Measurements from ENCODE around the gene TBPL1. TPM values are rescaled to one million over a fixed set of nuclear protein-coding genes. Genes with fewer than 3 reads are reported as not detected.

TBPL1 gene
- total and polyA plus RNA-seq, 2 of the 13 experiments (the other 11 are each of a cell fraction or from before 2014, with no cell fraction given) = 25.3 to 39.3 TPM

DNA sequence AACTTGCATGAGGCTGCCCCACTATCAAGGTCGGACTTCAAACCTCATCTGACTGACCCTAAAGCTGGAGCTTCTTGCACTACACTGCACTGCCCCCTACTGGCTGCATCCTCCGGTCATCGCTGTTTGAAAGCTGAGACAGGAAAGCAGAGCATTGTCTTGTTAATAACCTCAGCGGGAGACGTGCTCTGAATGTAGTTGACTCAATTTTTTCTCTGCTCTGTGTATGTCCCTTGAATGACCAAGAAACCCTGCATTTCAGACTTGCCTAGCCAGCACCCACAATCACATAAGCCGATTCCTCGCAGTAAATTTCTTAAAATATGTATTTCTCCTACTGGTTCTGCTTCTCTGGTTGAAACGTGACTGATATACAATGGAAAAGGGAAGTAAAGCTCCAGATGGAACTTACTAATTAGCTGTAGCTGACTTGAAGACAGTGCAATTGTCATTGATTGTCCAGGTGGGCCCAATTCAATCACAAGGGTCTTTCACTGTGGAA, 36.3 kb upstream of the TBPL1 start (continued):
- TF ChIP-seq SOX6 (IDR thresholded peaks at IDR 0.05) = no peak
- peak; percentile 24; the same call in 1 of the 2 replicates for TF ChIP-seq SOX6 (CRISPR knock-in tag; IDR thresholded peaks at IDR 0.05)
- peak; percentile 22; the same call in 1 of the 2 replicates for TF ChIP-seq ZNF501 (CRISPR knock-in tag; IDR thresholded peaks at IDR 0.05)
- peak; percentile 76 for TF ChIP-seq XRCC5 (optimal IDR thresholded peaks at IDR 0.05; ENCODE audit: low read length)
- no peak for TF ChIP-seq IKZF1 (IDR thresholded peaks at IDR 0.05)
- TF ChIP-seq, protein P1, sequence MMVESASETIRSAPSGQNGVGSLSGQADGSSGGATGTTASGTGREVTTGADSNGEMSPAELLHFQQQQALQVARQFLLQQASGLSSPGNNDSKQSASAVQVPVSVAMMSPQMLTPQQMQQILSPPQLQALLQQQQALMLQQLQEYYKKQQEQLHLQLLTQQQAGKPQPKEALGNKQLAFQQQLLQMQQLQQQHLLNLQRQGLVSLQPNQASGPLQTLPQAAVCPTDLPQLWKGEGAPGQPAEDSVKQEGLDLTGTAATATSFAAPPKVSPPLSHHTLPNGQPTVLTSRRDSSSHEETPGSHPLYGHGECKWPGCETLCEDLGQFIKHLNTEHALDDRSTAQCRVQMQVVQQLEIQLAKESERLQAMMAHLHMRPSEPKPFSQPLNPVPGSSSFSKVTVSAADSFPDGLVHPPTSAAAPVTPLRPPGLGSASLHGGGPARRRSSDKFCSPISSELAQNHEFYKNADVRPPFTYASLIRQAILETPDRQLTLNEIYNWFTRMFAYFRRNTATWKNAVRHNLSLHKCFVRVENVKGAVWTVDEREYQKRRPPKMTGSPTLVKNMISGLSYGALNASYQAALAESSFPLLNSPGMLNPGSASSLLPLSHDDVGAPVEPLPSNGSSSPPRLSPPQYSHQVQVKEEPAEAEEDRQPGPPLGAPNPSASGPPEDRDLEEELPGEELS (CRISPR knock-in tag; IDR thresholded peaks at IDR 0.05) = no peak
- TF ChIP-seq, protein P2, sequence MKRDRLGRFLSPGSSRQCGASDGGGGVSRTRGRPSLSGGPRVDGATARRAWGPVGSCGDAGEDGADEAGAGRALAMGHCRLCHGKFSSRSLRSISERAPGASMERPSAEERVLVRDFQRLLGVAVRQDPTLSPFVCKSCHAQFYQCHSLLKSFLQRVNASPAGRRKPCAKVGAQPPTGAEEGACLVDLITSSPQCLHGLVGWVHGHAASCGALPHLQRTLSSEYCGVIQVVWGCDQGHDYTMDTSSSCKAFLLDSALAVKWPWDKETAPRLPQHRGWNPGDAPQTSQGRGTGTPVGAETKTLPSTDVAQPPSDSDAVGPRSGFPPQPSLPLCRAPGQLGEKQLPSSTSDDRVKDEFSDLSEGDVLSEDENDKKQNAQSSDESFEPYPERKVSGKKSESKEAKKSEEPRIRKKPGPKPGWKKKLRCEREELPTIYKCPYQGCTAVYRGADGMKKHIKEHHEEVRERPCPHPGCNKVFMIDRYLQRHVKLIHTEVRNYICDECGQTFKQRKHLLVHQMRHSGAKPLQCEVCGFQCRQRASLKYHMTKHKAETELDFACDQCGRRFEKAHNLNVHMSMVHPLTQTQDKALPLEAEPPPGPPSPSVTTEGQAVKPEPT (CRISPR knock-in tag; IDR thresholded peaks at IDR 0.05; ENCODE audit: low read depth) = no peak
- TF ChIP-seq, protein P3, sequence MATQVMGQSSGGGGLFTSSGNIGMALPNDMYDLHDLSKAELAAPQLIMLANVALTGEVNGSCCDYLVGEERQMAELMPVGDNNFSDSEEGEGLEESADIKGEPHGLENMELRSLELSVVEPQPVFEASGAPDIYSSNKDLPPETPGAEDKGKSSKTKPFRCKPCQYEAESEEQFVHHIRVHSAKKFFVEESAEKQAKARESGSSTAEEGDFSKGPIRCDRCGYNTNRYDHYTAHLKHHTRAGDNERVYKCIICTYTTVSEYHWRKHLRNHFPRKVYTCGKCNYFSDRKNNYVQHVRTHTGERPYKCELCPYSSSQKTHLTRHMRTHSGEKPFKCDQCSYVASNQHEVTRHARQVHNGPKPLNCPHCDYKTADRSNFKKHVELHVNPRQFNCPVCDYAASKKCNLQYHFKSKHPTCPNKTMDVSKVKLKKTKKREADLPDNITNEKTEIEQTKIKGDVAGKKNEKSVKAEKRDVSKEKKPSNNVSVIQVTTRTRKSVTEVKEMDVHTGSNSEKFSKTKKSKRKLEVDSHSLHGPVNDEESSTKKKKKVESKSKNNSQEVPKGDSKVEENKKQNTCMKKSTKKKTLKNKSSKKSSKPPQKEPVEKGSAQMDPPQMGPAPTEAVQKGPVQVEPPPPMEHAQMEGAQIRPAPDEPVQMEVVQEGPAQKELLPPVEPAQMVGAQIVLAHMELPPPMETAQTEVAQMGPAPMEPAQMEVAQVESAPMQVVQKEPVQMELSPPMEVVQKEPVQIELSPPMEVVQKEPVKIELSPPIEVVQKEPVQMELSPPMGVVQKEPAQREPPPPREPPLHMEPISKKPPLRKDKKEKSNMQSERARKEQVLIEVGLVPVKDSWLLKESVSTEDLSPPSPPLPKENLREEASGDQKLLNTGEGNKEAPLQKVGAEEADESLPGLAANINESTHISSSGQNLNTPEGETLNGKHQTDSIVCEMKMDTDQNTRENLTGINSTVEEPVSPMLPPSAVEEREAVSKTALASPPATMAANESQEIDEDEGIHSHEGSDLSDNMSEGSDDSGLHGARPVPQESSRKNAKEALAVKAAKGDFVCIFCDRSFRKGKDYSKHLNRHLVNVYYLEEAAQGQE (IDR thresholded peaks at IDR 0.05; ENCODE audit: borderline replicate concordance in 1 of 2, low read depth in 1 of 2, low read length in 2 of 2) = no peak
- TF ChIP-seq MTF2 (CRISPR knock-in tag; IDR thresholded peaks at IDR 0.05; ENCODE audit: borderline replicate concordance) = 0 out of 2 replicates have a peak, but pooled peaks have one; percentile 80
- TF ChIP-seq MBNL3 (CRISPR knock-in tag; conservative IDR thresholded peaks at IDR 0.05) = no peak
- TF ChIP-seq, protein P4, sequence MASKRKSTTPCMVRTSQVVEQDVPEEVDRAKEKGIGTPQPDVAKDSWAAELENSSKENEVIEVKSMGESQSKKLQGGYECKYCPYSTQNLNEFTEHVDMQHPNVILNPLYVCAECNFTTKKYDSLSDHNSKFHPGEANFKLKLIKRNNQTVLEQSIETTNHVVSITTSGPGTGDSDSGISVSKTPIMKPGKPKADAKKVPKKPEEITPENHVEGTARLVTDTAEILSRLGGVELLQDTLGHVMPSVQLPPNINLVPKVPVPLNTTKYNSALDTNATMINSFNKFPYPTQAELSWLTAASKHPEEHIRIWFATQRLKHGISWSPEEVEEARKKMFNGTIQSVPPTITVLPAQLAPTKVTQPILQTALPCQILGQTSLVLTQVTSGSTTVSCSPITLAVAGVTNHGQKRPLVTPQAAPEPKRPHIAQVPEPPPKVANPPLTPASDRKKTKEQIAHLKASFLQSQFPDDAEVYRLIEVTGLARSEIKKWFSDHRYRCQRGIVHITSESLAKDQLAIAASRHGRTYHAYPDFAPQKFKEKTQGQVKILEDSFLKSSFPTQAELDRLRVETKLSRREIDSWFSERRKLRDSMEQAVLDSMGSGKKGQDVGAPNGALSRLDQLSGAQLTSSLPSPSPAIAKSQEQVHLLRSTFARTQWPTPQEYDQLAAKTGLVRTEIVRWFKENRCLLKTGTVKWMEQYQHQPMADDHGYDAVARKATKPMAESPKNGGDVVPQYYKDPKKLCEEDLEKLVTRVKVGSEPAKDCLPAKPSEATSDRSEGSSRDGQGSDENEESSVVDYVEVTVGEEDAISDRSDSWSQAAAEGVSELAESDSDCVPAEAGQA (IDR thresholded peaks at IDR 0.05; ENCODE audit: low read depth) = no peak
- TF ChIP-seq, protein P4 (CRISPR knock-in tag; IDR thresholded peaks at IDR 0.05; ENCODE audit: borderline replicate concordance) = no peak
- no peak for TF ChIP-seq GABPA (IDR thresholded peaks at IDR 0.05; ENCODE audit: low read depth, low read length)
- TF ChIP-seq GABPA (CRISPR knock-in tag; IDR thresholded peaks at IDR 0.05; ENCODE audit: low read depth) = no peak
- no peak for TF ChIP-seq ZBTB42 (CRISPR knock-in tag; IDR thresholded peaks at IDR 0.05)
- TF ChIP-seq, protein P5, sequence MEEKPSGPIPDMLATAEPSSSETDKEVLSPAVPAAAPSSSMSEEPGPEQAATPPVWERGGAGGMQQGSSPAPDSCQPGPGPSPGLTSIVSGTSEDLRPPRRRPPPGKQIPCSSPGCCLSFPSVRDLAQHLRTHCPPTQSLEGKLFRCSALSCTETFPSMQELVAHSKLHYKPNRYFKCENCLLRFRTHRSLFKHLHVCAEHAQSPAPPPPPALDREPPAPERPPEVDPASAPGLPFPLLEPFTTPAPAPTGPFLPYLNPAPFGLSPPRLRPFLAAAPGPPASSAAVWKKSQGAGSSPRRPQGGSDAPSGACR (CRISPR knock-in tag; IDR thresholded peaks at IDR 0.05) = no peak
